WTC11 (cell line): ENCODE data around the gene POLD3. TPM values are rescaled to one million over a fixed set of nuclear protein-coding genes. Genes with fewer than 3 reads are reported as not detected.

ENCODE experiments used
- HMGXB4 ChIP-seq: sonication (generic); formaldehyde crosslinking; IDR thresholded peaks from 2 replicates; pipeline ENCODE4 v1.8.1; 2023; ENCODE audit warnings: mild to moderate bottlenecking, moderate library complexity, missing genetic modification reagents
- ZSCAN18 ChIP-seq: fragments of 250-450 bp; sonication (Bioruptor Pico); IDR thresholded peaks from 2 replicates; pipeline ENCODE4 v2.1.2; 2022; ENCODE audit warnings: mild to moderate bottlenecking, moderate library complexity
- total RNA-seq: library from RNA; stranded (reverse); gene quantifications from 3 replicates; pipeline ENCODE4 v1.2.3, GENCODE V29; 2021

POLD3 gene
- total RNA-seq, 1 experiment from 2014 or later: 24.1 TPM

GRCh38 chr11:74691755-74692154 is 99.4 kb downstream of the POLD3 start (continued):
- TF ChIP-seq HMGXB4 (CRISPR knock-in tag) (no peak), ZSCAN18 (no peak)

Other genes with a start within 250 kb of the POLD3 start
- gene PGM2L1, start 194.1 kb upstream of the POLD3 start, total RNA-seq: 23.1 to 34.1 TPM (median 24.8 TPM) in 3 replicates
- gene KCNE3, start 125.0 kb upstream of the POLD3 start, total RNA-seq: 1.9 to 3.7 TPM (median 3.5 TPM) in 3 replicates
- gene LIPT2, start 98.9 kb upstream of the POLD3 start, total RNA-seq: 9.3 to 9.6 TPM (median 9.5 TPM) in 3 replicates
- gene CHRDL2, start 138.8 kb downstream of the POLD3 start, total RNA-seq: 0.25 to 0.55 TPM (median 0.37 TPM) in 3 replicates
- 11.0 to 13.6 TPM (median 11.2 TPM) in 3 replicates for gene RNF169, start 156.3 kb downstream of the POLD3 start, total RNA-seq